ENCODE measurements around the gene SFI1.
"Not testable (repeated sequence)": the region's sequence is repeated elsewhere in the genome, so short reads cannot be mapped to it uniquely, and the experiment has no call there.

SFI1 gene

GRCh38 chr22:31590161-31590560, 93.8 kb downstream of the SFI1 start:
- DNase-seq, result not testable (repeated sequence)

DNA sequence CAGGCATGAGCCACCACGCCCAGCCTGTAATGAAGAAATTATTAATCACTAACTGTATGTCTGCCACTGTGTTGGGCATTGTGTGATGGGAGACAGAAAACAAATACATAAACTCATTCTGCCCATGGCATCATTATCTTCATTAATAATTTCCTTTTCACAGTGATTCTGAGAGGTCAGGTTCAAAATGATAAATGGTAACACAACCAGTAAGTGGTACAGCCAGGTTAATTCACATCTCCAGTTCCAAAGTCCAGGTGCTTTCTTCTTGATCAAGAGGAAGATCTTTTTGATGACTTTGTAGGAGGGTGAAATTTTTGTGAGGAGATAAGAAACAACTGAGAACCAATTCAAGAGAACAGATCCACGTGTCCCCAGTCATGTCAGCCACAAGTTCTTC, 98.9 kb downstream of the SFI1 start:
- DNase-seq, result no peak

- DNase-seq, result no peak
These were observed 106.1 kb downstream of the SFI1 start for GRCh38 chr22:31602259-31602952.

GRCh38 chr22:31603081-31603525, 106.8 kb downstream of the SFI1 start:
- no peak for DNase-seq

- no peak for DNase-seq
These were observed 107.2 kb downstream of the SFI1 start for GRCh38 chr22:31603574-31603973.

DNA sequence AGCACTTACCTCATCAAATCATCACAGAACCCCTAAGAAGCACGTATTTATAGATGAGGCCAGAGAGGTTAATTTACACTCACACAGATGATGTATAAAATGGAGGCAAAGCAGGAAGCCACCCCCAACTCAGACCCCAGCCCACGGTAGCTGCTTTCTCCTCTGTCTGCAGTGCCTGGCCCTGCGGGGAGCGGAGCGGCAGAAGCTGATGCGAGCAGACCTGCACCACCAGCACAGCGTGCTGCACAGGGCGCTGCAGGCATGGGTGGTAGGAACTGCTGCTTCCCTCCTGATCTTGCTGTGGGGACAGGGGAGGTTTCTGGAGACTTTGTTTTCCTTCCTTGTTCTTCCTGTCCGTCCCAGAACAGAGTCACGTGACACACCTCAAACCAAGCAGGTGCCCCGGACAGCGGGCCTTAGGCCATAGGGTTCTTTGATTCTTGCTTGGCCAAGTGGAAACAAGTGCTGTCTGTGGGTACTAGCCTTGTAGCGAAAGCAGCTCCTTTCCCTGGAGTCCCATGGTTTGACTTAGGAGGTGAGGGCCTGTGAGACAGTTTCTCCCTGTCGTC, 107.9 kb downstream of the SFI1 start:
- no peak for DNase-seq

DNA sequence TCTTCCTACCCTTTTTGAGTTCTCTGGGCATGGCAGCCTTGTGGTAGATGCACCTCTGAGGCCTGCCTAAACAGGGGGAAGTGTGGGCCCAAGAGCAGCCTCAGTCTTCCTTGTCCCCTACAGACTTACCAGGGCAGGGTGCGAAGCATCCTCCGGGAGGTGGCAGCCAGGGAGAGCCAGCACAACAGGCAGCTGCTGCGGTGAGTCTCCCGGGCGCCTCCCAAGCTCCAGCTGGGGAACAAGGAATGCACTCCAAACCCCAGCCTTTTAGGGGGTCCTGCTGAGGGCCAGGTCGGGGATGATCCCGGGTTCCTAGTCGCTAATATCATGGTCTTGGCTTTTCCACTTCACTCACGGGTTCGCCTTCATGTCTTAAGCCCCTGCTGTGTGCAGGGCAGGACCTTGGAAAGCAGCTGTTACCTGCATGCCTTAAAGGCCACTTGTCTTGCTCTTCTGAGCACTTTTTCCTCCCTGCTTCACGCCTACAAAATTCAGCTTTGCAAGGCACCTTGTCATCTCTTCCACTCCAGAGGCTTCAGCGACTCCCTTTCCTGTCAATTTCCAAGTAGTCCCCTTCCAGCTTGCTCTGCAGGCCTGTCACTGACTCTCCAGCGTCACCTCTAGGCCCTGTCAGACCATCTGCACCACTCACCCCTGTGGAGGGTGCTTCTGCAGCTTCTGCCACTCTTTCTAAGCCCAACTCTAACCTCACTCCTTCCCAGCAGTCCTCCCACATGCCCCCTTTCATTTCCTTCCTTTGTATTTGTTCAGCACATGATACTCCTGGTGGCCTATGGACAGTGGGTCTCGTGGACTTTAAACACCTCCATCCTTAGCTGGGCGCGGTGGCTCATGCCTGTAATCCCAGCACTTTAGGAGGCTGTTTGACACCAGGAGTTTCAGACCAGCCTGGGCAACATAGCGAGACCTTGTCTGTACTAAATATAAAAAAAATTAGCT, 108.7 kb downstream of the SFI1 start:
- DNase-seq, result no peak

- DNase-seq, result no peak
These were observed 109.7 kb downstream of the SFI1 start for GRCh38 chr22:31605851-31606585.

GRCh38 chr22:31607696-31608095, 111.4 kb downstream of the SFI1 start:
- DNase-seq, result no peak

DNA sequence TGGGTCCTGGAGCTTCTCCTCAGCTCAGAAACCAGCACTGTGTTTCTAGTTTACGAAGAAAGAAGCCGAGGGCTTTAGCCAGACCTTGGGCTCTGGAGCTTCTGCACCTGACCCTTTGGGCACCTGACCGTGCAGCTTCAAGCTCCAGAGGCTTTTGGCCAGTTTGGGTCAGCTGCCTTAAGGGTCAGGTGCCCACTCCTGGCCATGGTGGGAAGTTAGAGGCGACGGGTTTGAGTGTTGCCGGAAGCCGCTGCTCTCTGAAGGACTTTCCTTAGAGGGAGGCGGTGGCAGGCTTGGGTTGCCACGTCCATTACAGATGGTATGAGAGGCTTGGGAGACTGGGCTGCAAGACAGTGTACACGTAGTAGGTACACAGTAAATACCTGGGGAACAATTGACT, 113.4 kb downstream of the SFI1 start:
- no peak for DNase-seq

DNA sequence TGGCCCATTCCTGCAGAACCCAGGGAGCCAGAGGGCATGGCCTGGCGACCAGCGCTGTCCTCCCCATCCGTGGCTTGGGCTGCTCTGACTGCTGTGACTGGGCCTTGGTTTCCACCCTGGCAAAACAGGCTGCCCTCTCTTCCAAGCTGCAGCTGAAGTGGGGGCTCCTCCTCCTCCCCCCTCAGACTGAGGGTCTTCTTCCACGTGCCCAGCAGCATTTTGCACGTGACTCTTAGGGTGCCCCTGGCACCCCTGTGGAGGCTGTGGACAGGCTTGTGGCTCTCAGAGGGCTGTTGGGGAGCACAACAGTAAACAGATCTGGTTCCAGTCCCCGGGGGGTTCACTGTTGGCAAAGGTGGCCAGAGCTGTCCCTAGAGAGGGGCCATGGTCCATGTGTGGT, 114.3 kb downstream of the SFI1 start:
- no peak for DNase-seq

DNA sequence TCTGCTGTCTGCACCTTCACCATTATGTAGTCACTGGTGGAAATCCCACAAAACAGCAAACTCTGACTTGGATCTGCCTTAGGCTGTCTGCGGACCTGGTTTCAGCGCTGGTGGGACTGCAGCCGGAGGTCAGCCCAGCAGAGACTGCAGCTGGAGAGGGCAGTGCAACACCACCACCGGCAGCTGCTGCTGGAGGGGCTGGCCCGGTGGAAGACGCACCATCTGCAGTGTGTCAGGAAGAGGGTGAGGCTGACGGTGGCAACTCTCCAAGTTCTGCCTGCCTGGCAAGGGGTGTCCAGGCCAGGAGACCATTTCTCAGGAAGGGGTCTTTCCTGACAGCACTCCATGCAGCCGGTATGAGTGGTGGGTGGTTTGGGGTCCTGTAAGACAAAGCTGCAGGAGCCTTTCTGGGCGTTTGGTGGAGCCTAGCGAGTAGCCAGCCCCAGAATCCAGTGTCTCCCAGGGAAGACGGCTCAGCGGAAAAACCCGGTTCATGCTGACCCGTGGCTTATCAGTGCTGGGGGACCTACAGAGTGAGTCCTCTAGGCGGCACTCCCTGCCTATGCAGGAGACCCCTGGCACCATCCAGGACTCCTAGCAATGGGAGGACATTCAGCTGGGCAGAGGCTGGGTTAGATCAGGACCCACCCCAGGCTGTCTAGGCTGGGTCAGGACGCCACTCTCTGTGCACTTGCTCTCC, 114.9 kb downstream of the SFI1 start:
- no peak for DNase-seq

GRCh38 chr22:31612891-31613285, 116.6 kb downstream of the SFI1 start:
- no peak for DNase-seq

- DNase-seq, result no peak
These were observed 117.1 kb downstream of the SFI1 start for GRCh38 chr22:31613286-31613903.

GRCh38 chr22:31613904-31614296, 117.6 kb downstream of the SFI1 start:
- no peak for DNase-seq

DNA sequence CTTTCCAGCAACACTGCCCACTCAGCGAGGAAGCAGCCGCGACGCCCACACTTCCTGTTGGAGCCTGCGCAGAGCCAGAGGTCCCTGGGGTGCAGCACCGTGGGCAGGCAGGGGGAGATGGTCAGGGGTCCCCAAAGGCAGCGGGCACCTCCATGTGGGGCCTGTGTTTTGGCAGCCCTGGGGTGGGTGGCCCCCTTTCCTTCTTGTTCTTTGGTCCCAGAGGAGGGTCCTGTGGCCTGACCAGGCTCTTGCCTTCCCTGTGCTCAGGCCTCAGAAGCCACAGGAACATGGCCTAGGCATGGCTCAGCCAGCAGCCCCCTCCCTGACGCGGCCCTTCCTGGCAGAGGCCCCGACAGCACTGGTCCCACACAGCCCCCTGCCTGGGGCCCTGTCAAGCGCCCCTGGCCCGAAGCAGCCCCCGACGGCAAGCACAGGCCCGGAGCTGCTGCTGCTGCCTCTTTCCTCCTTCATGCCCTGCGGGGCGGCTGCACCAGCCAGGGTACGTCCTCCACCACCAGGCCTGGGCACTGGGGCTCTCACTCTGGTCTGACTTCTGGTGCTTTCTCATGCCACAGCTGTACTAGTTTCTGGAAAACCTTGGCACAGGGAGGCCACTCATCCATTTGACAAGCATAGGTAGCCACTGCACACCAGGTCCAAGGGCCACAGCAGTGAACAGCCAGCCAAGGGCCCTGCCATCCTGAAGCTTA, 118.6 kb downstream of the SFI1 start:
- no peak for DNase-seq

- DNase-seq, result no peak
These were observed 119.1 kb downstream of the SFI1 start for GRCh38 chr22:31615491-31615860.

DNA sequence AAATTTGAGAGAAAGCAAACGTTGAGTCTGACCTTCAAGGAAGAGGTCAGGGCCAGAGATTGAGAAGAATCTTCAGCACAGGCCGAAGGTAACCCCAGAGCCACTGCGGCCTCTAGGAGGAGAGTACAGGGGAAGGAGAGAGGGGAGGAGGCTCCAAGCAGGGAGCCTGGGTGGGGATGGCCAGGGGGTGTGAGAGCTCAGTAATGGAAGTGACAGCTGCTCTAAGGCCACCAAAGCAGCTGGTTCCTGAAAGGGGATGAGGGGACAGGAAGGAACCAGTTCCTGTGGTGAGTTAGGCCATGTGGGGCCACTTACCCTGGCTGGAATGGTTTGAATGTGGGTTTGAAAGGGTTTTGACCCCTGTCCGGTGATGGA, 119.6 kb downstream of the SFI1 start:
- DNase-seq, result no peak

DNA sequence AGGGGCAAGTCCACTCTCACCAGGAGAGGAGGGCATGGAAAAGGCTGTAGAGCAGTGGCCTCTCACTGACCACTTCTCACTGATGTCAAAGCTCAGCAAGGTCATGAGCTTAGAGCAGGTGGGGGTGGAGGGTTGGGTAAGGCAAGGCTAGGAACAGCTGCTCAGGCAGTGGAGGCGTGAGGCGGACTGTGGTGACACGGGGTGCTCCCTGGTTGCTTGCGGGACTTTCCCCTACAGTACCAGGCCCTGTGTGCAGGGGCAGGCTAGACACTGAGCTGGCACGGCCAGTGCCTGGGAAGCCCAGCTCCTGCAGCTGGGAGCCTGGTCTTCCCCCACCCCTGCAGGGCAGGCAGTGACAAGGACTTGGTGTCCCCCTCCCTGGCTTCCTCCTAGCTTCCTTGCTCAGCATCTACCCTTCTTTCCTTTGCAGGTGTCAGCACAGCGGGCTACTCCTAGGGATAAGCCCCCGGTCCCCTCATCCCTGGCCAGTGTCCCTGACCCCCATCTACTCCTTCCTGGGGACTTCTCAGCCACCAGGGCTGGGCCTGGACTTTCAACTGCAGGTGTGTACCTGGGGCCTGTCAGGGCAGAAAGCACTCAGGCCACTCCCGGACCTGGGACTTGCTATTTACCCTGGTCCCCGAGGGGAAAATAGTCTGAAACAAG, 120.1 kb downstream of the SFI1 start:
- DNase-seq, result no peak

- DNase-seq, result peak; percentile 94
These were observed 121.7 kb downstream of the SFI1 start for GRCh38 chr22:31618057-31618456.
